ENCODE data around the gene SHOC2.

GRCh38 chr10:111034598-111035310 lies 115.3 kb downstream of the SHOC2 start:
- TF ChIP-seq CTCF (IDR thresholded peaks at IDR 0.05; ENCODE audit: low read length) (no peak), EZH2 (IDR thresholded peaks at IDR 0.05; ENCODE audit: borderline replicate concordance, low read length) (no peak)

All from OCI-LY1 (cell line).